HEK293 (cell line): ENCODE data around the gene CCDC85A.

ENCODE experiments used
- CTCF ChIA-PET: fragments of 350-600 bp; formaldehyde crosslinking; extraction: SDS; loops from one replicate; lab custom pipeline; 2021; ENCODE audit warnings: antibody characterized with exemption; lab: Yijun Ruan, JAX
- POLR2A ChIA-PET: fragments of 300-600 bp; formaldehyde crosslinking; extraction: SDS; loops from one replicate; lab custom pipeline; 2020; ENCODE audit warnings: antibody characterized with exemption, inconsistent platforms; lab: Yijun Ruan, JAX
- H3K27ac ChIP-seq: fragments of 200-500 bp; sonication (Bioruptor generic); 2 replicates; pipeline ENCODE4 v1.5.1; 2014; ENCODE audit warnings: low read depth, low read length, control low read depth, inconsistent platforms; ENCODE audit errors: extremely low read depth
- H3K36me3 ChIP-seq, 2 experiments: fragments of 200-500 bp in 1 of 2; sonication (Bioruptor generic) in 1 of 2; 1 replicate in 1 of 2; 2 replicates in 1 of 2; pipeline ENCODE4 v1.5.1; 2014 to 2017; ENCODE audit warnings: inconsistent platforms in 2 of 2, low read length in 2 of 2; ENCODE audit not compliant: control insufficient read depth in 2 of 2, insufficient read depth in 1 of 2
- H3K4me1 ChIP-seq: fragments of 200-500 bp; sonication (Bioruptor generic); 2 replicates; pipeline ENCODE4 v1.5.1; 2014; ENCODE audit warnings: mild to moderate bottlenecking, low read length, inconsistent platforms; ENCODE audit not compliant: control insufficient read depth, insufficient read depth
- H3K4me3 ChIP-seq: 2 replicates; pipeline ENCODE4 v1.5.1; 2011; ENCODE audit warnings: low read depth, mild to moderate bottlenecking, control low read depth, low read length, moderate library complexity
- H3K9me3 ChIP-seq: fragments of 200-500 bp; sonication (Bioruptor generic); 2 replicates; pipeline ENCODE4 v1.5.1; 2014; ENCODE audit warnings: low read depth, low read length, inconsistent platforms; ENCODE audit not compliant: control insufficient read depth, insufficient read depth
- GFI1B ChIP-seq: fragments of 450-650 bp; formaldehyde crosslinking; IDR thresholded peaks from 2 replicates; pipeline ENCODE4 v1.5.1; 2016; ENCODE audit warnings: missing biosample characterization, missing genetic modification characterization
- GLI2 ChIP-seq: fragments of 450-650 bp; formaldehyde crosslinking; IDR thresholded peaks from 2 replicates; pipeline ENCODE4; 2017; ENCODE audit warnings: missing biosample characterization, missing genetic modification characterization, low read depth, borderline replicate concordance
- HOXA7 ChIP-seq: sonication (generic); formaldehyde crosslinking; IDR thresholded peaks from 2 replicates; pipeline ENCODE4 v1.8.1; 2022; ENCODE audit warnings: missing genetic modification reagents, borderline replicate concordance
- OSR2 ChIP-seq: fragments of 450-650 bp; formaldehyde crosslinking; IDR thresholded peaks from 2 replicates; pipeline ENCODE4 v1.5.1; 2016; ENCODE audit warnings: missing biosample characterization, missing genetic modification characterization
- RBAK ChIP-seq: fragments of 450-650 bp; formaldehyde crosslinking; IDR thresholded peaks from 2 replicates; pipeline ENCODE4 v1.5.1; 2016; ENCODE audit warnings: missing biosample characterization, missing genetic modification characterization
- REST ChIP-seq: fragments of 450-650 bp; formaldehyde crosslinking; IDR thresholded peaks from 2 replicates; pipeline ENCODE4 v1.5.1; 2016; ENCODE audit warnings: missing biosample characterization, missing genetic modification characterization
- SP7 ChIP-seq: fragments of 450-650 bp; formaldehyde crosslinking; IDR thresholded peaks from 2 replicates; pipeline ENCODE4 v1.5.1; 2016; ENCODE audit warnings: missing biosample characterization, missing genetic modification characterization
- YY2 ChIP-seq: fragments of 450-650 bp; formaldehyde crosslinking; IDR thresholded peaks from 2 replicates; pipeline ENCODE4 v1.5.1; 2016; ENCODE audit warnings: missing biosample characterization, missing genetic modification characterization
- ZBTB20 ChIP-seq: fragments of 450-650 bp; formaldehyde crosslinking; IDR thresholded peaks from 2 replicates; pipeline ENCODE4 v1.5.1; 2016; ENCODE audit warnings: missing biosample characterization, missing genetic modification characterization
- ZBTB8A ChIP-seq: fragments of 450-650 bp; formaldehyde crosslinking; IDR thresholded peaks from 2 replicates; pipeline ENCODE4 v1.5.1; 2016; ENCODE audit warnings: missing biosample characterization, missing genetic modification characterization
- ZFP69B ChIP-seq: fragments of 450-650 bp; formaldehyde crosslinking; IDR thresholded peaks from 2 replicates; pipeline ENCODE4 v1.5.1; 2016; ENCODE audit warnings: missing biosample characterization, missing genetic modification characterization
- ZNF121 ChIP-seq: fragments of 450-650 bp; formaldehyde crosslinking; IDR thresholded peaks from 2 replicates; pipeline ENCODE4 v1.5.1; 2016; ENCODE audit warnings: missing biosample characterization, missing genetic modification characterization
- ZNF19 ChIP-seq: fragments of 450-650 bp; formaldehyde crosslinking; IDR thresholded peaks from 2 replicates; pipeline ENCODE4; 2016; ENCODE audit warnings: missing biosample characterization, missing genetic modification characterization, low read depth
- ZNF202 ChIP-seq: fragments of 450-650 bp; formaldehyde crosslinking; IDR thresholded peaks from 2 replicates; pipeline ENCODE4 v1.5.1; 2016; ENCODE audit warnings: missing biosample characterization, missing genetic modification characterization, borderline replicate concordance
- ZNF23 ChIP-seq: fragments of 450-650 bp; formaldehyde crosslinking; IDR thresholded peaks from 2 replicates; pipeline ENCODE4 v1.5.1; 2016; ENCODE audit warnings: missing biosample characterization, missing genetic modification characterization, borderline replicate concordance
- ZNF280C ChIP-seq: fragments of 450-650 bp; formaldehyde crosslinking; IDR thresholded peaks from 2 replicates; pipeline ENCODE4 v1.5.1; 2016; ENCODE audit warnings: missing biosample characterization, missing genetic modification characterization
- ZNF311 ChIP-seq: fragments of 450-650 bp; formaldehyde crosslinking; IDR thresholded peaks from 2 replicates; pipeline ENCODE4 v1.5.1; 2017; ENCODE audit warnings: missing biosample characterization, missing genetic modification characterization, borderline replicate concordance
- ZNF341 ChIP-seq: fragments of 450-650 bp; formaldehyde crosslinking; IDR thresholded peaks from 2 replicates; pipeline ENCODE4; 2016; ENCODE audit warnings: low read depth, missing biosample characterization, missing genetic modification characterization
- ZNF394 ChIP-seq: fragments of 450-650 bp; formaldehyde crosslinking; IDR thresholded peaks from 2 replicates; pipeline ENCODE4 v1.5.1; 2016; ENCODE audit warnings: missing biosample characterization, missing genetic modification characterization, mild to moderate bottlenecking, moderate library complexity, borderline replicate concordance
- ZNF416 ChIP-seq: fragments of 450-650 bp; formaldehyde crosslinking; IDR thresholded peaks from 2 replicates; pipeline ENCODE4 v1.5.1; 2016; ENCODE audit warnings: missing biosample characterization, missing genetic modification characterization
- ZNF501 ChIP-seq: fragments of 450-650 bp; formaldehyde crosslinking; IDR thresholded peaks from 2 replicates; pipeline ENCODE4 v1.5.1; 2016; ENCODE audit warnings: missing biosample characterization, missing genetic modification characterization
- ZNF544 ChIP-seq: fragments of 450-650 bp; formaldehyde crosslinking; IDR thresholded peaks from 2 replicates; pipeline ENCODE4 v1.5.0; 2017; ENCODE audit warnings: missing biosample characterization, missing genetic modification characterization
- ZNF558 ChIP-seq: fragments of 450-650 bp; formaldehyde crosslinking; IDR thresholded peaks from 2 replicates; pipeline ENCODE4 v1.5.1; 2016; ENCODE audit warnings: missing biosample characterization, missing genetic modification characterization
- ZNF561 ChIP-seq: fragments of 450-650 bp; IDR thresholded peaks from 2 replicates; pipeline ENCODE4 v1.5.1; 2018; ENCODE audit warnings: missing biosample characterization, missing genetic modification characterization, borderline replicate concordance
- ZNF664 ChIP-seq: fragments of 450-650 bp; formaldehyde crosslinking; IDR thresholded peaks from 2 replicates; pipeline ENCODE4 v1.5.1; 2016; ENCODE audit warnings: missing biosample characterization, missing genetic modification characterization
- ZNF777 ChIP-seq: fragments of 450-650 bp; formaldehyde crosslinking; IDR thresholded peaks from 2 replicates; pipeline ENCODE4 v1.5.1; 2017; ENCODE audit warnings: missing biosample characterization, missing genetic modification characterization, borderline replicate concordance
- ZNF830 ChIP-seq: fragments of 450-650 bp; IDR thresholded peaks from 2 replicates; pipeline ENCODE4 v1.5.0; 2018; ENCODE audit warnings: missing biosample characterization, missing genetic modification characterization, low read depth, mild to moderate bottlenecking, moderate library complexity

The CCDC85A gene

GRCh38 chr2:56248965-56249742 is 65.4 kb downstream of the CCDC85A start:
- ChIA-PET CTCF (interaction anchor here (0.7 kb wide), 1 partner anchor 66 kb away, joined by 3 read pairs; the partner anchor contains the start of gene CCDC85A), POLR2A (no interaction called here)
- TF ChIP-seq SP7 (tag by site-specific recombination), result no peak
- no peak for TF ChIP-seq ZNF416 (tag by site-specific recombination)
- TF ChIP-seq GFI1B (tag by site-specific recombination), result no peak
- no peak for TF ChIP-seq ZNF311 (tag by site-specific recombination)
- TF ChIP-seq ZNF664 (tag by site-specific recombination), result no peak
- no peak for TF ChIP-seq YY2 (tag by site-specific recombination)
- no peak for TF ChIP-seq ZNF830 (tag by site-specific recombination)
- TF ChIP-seq ZNF544 (tag by site-specific recombination), result no peak
- no peak for TF ChIP-seq ZBTB8A
- no peak for TF ChIP-seq HOXA7 (CRISPR knock-in tag)
- Histone ChIP-seq H3K9me3 (no peaks in the 10 kb centered on the region), H3K36me3 (no peaks in the 10 kb centered on the region), H3K27ac (no peak overlapping the region), H3K4me3 (no peak overlapping the region), H3K4me1 (no peaks in the 10 kb centered on the region)

DNA sequence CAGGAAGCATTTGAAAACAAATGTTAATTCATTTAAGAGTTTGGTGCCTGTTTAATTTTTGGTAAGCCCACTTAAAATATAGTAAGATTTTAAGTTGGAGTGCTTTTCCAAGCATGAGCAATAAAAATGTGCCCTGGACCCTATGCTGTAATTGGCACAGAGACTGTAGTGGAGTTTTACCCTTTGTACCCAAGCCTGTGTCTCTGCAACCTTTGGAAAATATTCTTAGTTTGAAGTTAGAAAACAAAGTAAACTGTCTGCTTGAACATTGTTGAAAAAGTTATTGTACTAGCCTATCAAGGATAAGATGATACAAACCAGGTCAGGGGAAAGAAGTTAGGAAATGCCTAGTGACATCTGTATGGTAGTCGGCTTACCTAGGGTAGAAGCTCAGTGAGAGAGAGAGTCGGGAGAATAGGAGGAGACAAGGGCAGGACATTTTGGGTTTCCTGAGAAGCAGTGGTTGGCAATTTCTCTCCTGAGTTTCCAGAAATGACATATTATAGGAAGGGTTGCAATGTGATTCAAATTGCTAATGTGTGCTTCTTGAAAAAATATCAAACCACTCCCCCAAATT is 66.5 kb downstream of the CCDC85A start:
- Histone ChIP-seq H3K4me1 (no peaks in the 10 kb centered on the region), H3K4me3 (no peak overlapping the region), H3K27ac (no peak overlapping the region), H3K36me3 (no peaks in the 10 kb centered on the region), H3K9me3 (no peaks in the 10 kb centered on the region)
- ChIA-PET POLR2A (no interaction called here), CTCF (no interaction called here)
- TF ChIP-seq ZNF23 (tag by site-specific recombination) (no peak), ZNF121 (tag by site-specific recombination) (no peak), RBAK (tag by site-specific recombination) (no peak), ZBTB20 (tag by site-specific recombination) (no peak), ZNF394 (no peak), GLI2 (tag by site-specific recombination) (no peak), ZNF501 (no peak), ZNF558 (tag by site-specific recombination) (no peak), OSR2 (tag by site-specific recombination) (no peak), ZNF777 (no peak), ZNF561 (tag by site-specific recombination) (no peak), ZFP69B (tag by site-specific recombination) (no peak), ZNF311 (tag by site-specific recombination) (no peak), ZNF416 (tag by site-specific recombination) (no peak), ZNF341 (tag by site-specific recombination) (no peak), ZNF19 (no peak), REST (no peak), ZNF202 (tag by site-specific recombination) (no peak), ZNF280C (tag by site-specific recombination) (no peak)
